HEK293 (cell line): ENCODE data around the gene RALY.

Experiments
- CTCF ChIP-seq: fragments of 450-650 bp; formaldehyde crosslinking; IDR thresholded peaks from 2 replicates; pipeline ENCODE4 v1.5.1; 2016; ENCODE audit warnings: missing biosample characterization, missing genetic modification characterization
- GLIS2 ChIP-seq: fragments of 450-650 bp; formaldehyde crosslinking; IDR thresholded peaks from 2 replicates; pipeline ENCODE4 v1.5.1; 2016; ENCODE audit warnings: missing biosample characterization, missing genetic modification characterization
- HOXD13 ChIP-seq: sonication (generic); formaldehyde crosslinking; IDR thresholded peaks from 2 replicates; pipeline ENCODE4 v1.8.0; 2022; ENCODE audit warnings: missing genetic modification reagents, borderline replicate concordance
- INSM2 ChIP-seq: fragments of 450-650 bp; formaldehyde crosslinking; IDR thresholded peaks from 2 replicates; pipeline ENCODE4 v1.5.1; 2016; ENCODE audit warnings: missing biosample characterization, missing genetic modification characterization
- KLF7 ChIP-seq: fragments of 450-650 bp; formaldehyde crosslinking; IDR thresholded peaks from 2 replicates; pipeline ENCODE4 v1.5.1; 2016; ENCODE audit warnings: missing biosample characterization, missing genetic modification characterization, borderline replicate concordance
- MEIS1 ChIP-seq: sonication (generic); formaldehyde crosslinking; IDR thresholded peaks from 2 replicates; pipeline ENCODE4 v1.8.1; 2022; ENCODE audit warnings: missing genetic modification reagents, mild to moderate bottlenecking, borderline replicate concordance
- MZF1 ChIP-seq: fragments of 450-650 bp; formaldehyde crosslinking; IDR thresholded peaks from 2 replicates; pipeline ENCODE4 v1.5.1; 2017; ENCODE audit warnings: missing biosample characterization, missing genetic modification characterization, borderline replicate concordance
- OVOL3 ChIP-seq: fragments of 450-650 bp; formaldehyde crosslinking; IDR thresholded peaks from 2 replicates; pipeline ENCODE4 v1.5.1; 2016; ENCODE audit warnings: missing biosample characterization, missing genetic modification characterization
- PATZ1 ChIP-seq: fragments of 450-650 bp; formaldehyde crosslinking; IDR thresholded peaks from 2 replicates; pipeline ENCODE4 v1.5.1; 2016; ENCODE audit warnings: missing biosample characterization, missing genetic modification characterization
- TCF7L2 ChIP-seq: IDR thresholded peaks from 2 replicates; pipeline ENCODE4 v1.6.1; 2011; ENCODE audit warnings: low read depth, mild to moderate bottlenecking, inconsistent platforms, low read length, moderate library complexity, borderline replicate concordance
- ZBTB21 ChIP-seq: fragments of 450-650 bp; formaldehyde crosslinking; IDR thresholded peaks from 2 replicates; pipeline ENCODE4 v1.5.1; 2017; ENCODE audit warnings: missing biosample characterization, missing genetic modification characterization
- ZBTB7A ChIP-seq: fragments of 450-650 bp; formaldehyde crosslinking; IDR thresholded peaks from 2 replicates; pipeline ENCODE4 v1.5.1; 2016; ENCODE audit warnings: low read depth, missing biosample characterization, missing genetic modification characterization
- ZNF112 ChIP-seq: fragments of 450-650 bp; formaldehyde crosslinking; IDR thresholded peaks from 2 replicates; pipeline ENCODE4 v1.5.0; 2017; ENCODE audit warnings: missing biosample characterization, missing genetic modification characterization
- ZNF132 ChIP-seq: fragments of 450-650 bp; formaldehyde crosslinking; IDR thresholded peaks from 2 replicates; pipeline ENCODE4 v1.5.1; 2017; ENCODE audit warnings: missing biosample characterization, missing genetic modification characterization, borderline replicate concordance
- ZNF133 ChIP-seq: fragments of 450-650 bp; formaldehyde crosslinking; IDR thresholded peaks from 2 replicates; pipeline ENCODE4 v1.5.1; 2016; ENCODE audit warnings: missing biosample characterization, missing genetic modification characterization
- ZNF157 ChIP-seq: fragments of 450-650 bp; formaldehyde crosslinking; IDR thresholded peaks from 2 replicates; pipeline ENCODE4 v1.5.1; 2016; ENCODE audit warnings: missing biosample characterization, missing genetic modification characterization
- ZNF18 ChIP-seq: fragments of 450-650 bp; formaldehyde crosslinking; IDR thresholded peaks from 2 replicates; pipeline ENCODE4 v1.5.1; 2016; ENCODE audit warnings: missing biosample characterization, missing genetic modification characterization
- ZNF211 ChIP-seq: fragments of 450-650 bp; formaldehyde crosslinking; IDR thresholded peaks from 2 replicates; pipeline ENCODE4 v1.5.1; 2016; ENCODE audit warnings: low read depth, missing biosample characterization, missing genetic modification characterization
- ZNF302 ChIP-seq: fragments of 450-650 bp; formaldehyde crosslinking; IDR thresholded peaks from 2 replicates; pipeline ENCODE4 v1.5.1; 2016; ENCODE audit warnings: missing biosample characterization, missing genetic modification characterization, low read depth
- ZNF391 ChIP-seq: fragments of 450-650 bp; formaldehyde crosslinking; IDR thresholded peaks from 2 replicates; pipeline ENCODE4 v1.5.1; 2016; ENCODE audit warnings: low read depth, missing biosample characterization, missing genetic modification characterization, borderline replicate concordance
- ZNF433 ChIP-seq: fragments of 450-650 bp; formaldehyde crosslinking; IDR thresholded peaks from 2 replicates; pipeline ENCODE4 v1.5.1; 2016; ENCODE audit warnings: missing biosample characterization, missing genetic modification characterization, low read depth
- ZNF510 ChIP-seq: fragments of 450-650 bp; formaldehyde crosslinking; IDR thresholded peaks from 2 replicates; pipeline ENCODE4 v1.5.1; 2018; ENCODE audit warnings: mild to moderate bottlenecking, missing genetic modification characterization, missing biosample characterization; ENCODE audit not compliant: insufficient replicate concordance
- ZNF513 ChIP-seq: fragments of 450-650 bp; IDR thresholded peaks from 2 replicates; pipeline ENCODE4 v1.5.1; 2018; ENCODE audit warnings: missing biosample characterization, missing genetic modification characterization
- ZNF530 ChIP-seq: fragments of 450-650 bp; formaldehyde crosslinking; IDR thresholded peaks from 2 replicates; pipeline ENCODE4 v1.5.1; 2016; ENCODE audit warnings: low read depth, missing biosample characterization, missing genetic modification characterization
- ZNF555 ChIP-seq: fragments of 450-650 bp; formaldehyde crosslinking; conservative IDR thresholded peaks from 2 replicates; pipeline ENCODE4 v1.5.1; 2017; ENCODE audit warnings: missing biosample characterization, mild to moderate bottlenecking, missing genetic modification characterization, inconsistent platforms
- ZNF660 ChIP-seq: fragments of 450-650 bp; IDR thresholded peaks from 2 replicates; pipeline ENCODE4 v1.5.1; 2018; ENCODE audit warnings: missing biosample characterization, mild to moderate bottlenecking, missing genetic modification characterization
- ZNF707 ChIP-seq: fragments of 450-650 bp; formaldehyde crosslinking; IDR thresholded peaks from 2 replicates; pipeline ENCODE4 v1.5.1; 2016; ENCODE audit warnings: missing biosample characterization, missing genetic modification characterization
- ZNF792 ChIP-seq: fragments of 450-650 bp; formaldehyde crosslinking; IDR thresholded peaks from 2 replicates; pipeline ENCODE4 v1.5.1; 2016; ENCODE audit warnings: missing biosample characterization, missing genetic modification characterization
- ZSCAN18 ChIP-seq: fragments of 450-650 bp; formaldehyde crosslinking; IDR thresholded peaks from 2 replicates; pipeline ENCODE4 v1.5.1; 2016; ENCODE audit warnings: missing biosample characterization, missing genetic modification characterization

Gene RALY

GRCh38 chr20:34083137-34083536 lies 89.4 kb downstream of the RALY start (continued):
- no peak for TF ChIP-seq ZNF433
- no peak for TF ChIP-seq ZNF513 (tag by site-specific recombination)
- no peak for TF ChIP-seq ZNF792
- TF ChIP-seq ZNF157 (tag by site-specific recombination) = no peak
- no peak for TF ChIP-seq ZNF707 (tag by site-specific recombination)
- TF ChIP-seq ZNF302 (tag by site-specific recombination) = no peak
- no peak for TF ChIP-seq ZNF211 (tag by site-specific recombination)
- no peak for TF ChIP-seq ZBTB7A (tag by site-specific recombination)
- TF ChIP-seq MEIS1 (CRISPR knock-in tag) = no peak
- peak; percentile 63 for TF ChIP-seq ZBTB21 (tag by site-specific recombination)
- no peak for TF ChIP-seq TCF7L2
- no peak for TF ChIP-seq OVOL3 (tag by site-specific recombination)
- TF ChIP-seq ZNF132 (tag by site-specific recombination) = no peak
- no peak for TF ChIP-seq MZF1 (tag by site-specific recombination)
- no peak for TF ChIP-seq ZNF18 (tag by site-specific recombination)
- TF ChIP-seq PATZ1 (tag by site-specific recombination) = no peak
- no peak for TF ChIP-seq ZNF530 (tag by site-specific recombination)
- no peak for TF ChIP-seq ZNF660 (tag by site-specific recombination)
- TF ChIP-seq CTCF = peak; percentile 34; the same call in 1 of the 2 replicates
- TF ChIP-seq HOXD13 = no peak
- no peak for TF ChIP-seq ZNF112 (tag by site-specific recombination)
- TF ChIP-seq GLIS2 = no peak
- TF ChIP-seq ZNF510 (tag by site-specific recombination) = no peak
- TF ChIP-seq ZNF555 (tag by site-specific recombination) = no peak
- TF ChIP-seq ZSCAN18 = no peak
- TF ChIP-seq ZNF133 (tag by site-specific recombination) = no peak
- no peak for TF ChIP-seq INSM2 (tag by site-specific recombination)
- no peak for TF ChIP-seq ZNF391 (tag by site-specific recombination)
- peak; percentile 16; the same call in 1 of the 2 replicates for TF ChIP-seq KLF7
